ENCODE measurements around the gene PSMC4.
"Not testable (repeated sequence)": the region's sequence is repeated elsewhere in the genome, so short reads cannot be mapped to it uniquely, and the experiment has no call there.

DNA sequence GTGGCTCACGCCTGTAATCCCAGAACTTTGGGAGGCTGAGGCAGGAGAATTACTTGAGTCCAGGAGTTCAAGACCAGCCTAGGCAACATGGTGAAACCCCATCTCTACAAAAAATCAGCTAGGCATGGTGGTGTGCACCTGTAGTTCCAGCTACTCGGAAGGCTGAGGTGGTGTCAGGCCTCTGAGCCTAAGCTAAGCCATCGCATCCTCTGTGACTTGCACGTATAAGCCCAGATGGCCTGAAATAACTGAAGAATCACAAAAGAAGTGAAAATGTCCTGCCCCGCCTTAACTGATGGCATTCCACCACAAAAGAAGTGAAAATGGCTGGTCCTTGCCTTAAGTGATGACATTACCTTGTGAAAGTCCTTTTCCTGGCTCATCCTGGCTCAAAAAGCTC lies 13.1 kb upstream of the PSMC4 start:
- TF ChIP-seq, protein P1, sequence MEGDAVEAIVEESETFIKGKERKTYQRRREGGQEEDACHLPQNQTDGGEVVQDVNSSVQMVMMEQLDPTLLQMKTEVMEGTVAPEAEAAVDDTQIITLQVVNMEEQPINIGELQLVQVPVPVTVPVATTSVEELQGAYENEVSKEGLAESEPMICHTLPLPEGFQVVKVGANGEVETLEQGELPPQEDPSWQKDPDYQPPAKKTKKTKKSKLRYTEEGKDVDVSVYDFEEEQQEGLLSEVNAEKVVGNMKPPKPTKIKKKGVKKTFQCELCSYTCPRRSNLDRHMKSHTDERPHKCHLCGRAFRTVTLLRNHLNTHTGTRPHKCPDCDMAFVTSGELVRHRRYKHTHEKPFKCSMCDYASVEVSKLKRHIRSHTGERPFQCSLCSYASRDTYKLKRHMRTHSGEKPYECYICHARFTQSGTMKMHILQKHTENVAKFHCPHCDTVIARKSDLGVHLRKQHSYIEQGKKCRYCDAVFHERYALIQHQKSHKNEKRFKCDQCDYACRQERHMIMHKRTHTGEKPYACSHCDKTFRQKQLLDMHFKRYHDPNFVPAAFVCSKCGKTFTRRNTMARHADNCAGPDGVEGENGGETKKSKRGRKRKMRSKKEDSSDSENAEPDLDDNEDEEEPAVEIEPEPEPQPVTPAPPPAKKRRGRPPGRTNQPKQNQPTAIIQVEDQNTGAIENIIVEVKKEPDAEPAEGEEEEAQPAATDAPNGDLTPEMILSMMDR (IDR thresholded peaks at IDR 0.05), result not testable (repeated sequence)
- not testable (repeated sequence) for TF ChIP-seq POLR2A (IDR thresholded peaks at IDR 0.05)

Data from lower leg skin (tissue), 3 donors.